NCI-H510A (cell line): ENCODE results near the gene PIGB.
"Not testable (repeated sequence)": the region's sequence is repeated elsewhere in the genome, so short reads cannot be mapped to it uniquely, and the experiment has no call there.

ENCODE experiments used
- DNase-seq: peaks from one replicate; lab custom pipeline; 2025; lab: John Stamatoyannopoulos, UW

PIGB gene

DNA sequence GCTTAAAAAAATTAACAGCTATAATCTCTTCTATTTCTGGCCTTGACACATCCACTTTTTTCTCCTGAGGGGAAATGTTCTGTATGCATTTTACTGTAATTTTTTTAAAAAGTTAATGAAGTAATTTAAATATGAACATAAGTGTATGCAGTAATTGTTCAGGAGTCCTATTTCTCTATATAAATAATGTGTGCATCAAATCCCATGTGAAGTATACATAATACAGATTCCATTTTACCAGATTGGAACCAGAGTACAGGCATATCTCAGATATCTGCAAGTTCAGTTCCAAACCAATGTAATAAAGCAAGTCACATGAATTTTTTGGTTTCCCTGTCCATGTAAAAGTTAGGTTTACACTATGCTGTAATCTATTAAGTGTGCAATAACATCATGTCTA, 62.6 kb downstream of the PIGB start:
- no peak for DNase-seq

GRCh38 chr15:55383687-55384086, 64.7 kb downstream of the PIGB start:
- DNase-seq, result no peak

DNA sequence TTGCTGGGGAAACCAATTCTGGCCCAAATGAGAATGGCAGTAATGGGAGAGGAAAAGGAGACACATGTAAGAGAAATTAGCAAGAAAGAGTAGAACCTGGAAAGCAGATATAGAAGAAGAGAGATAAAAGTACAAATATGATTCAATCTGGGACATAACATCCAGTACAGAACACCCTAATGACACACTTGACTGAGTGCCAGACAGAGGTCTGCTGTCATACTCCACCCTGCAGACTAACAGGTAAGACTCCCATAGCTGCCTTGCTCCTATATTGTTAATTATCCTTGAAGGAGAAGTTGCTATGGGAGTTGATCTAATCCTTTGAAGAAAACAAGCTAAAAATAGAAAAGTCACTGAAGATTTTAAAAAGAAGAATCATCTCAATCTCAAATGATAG, 68.0 kb downstream of the PIGB start:
- DNase-seq, result no peak

DNA sequence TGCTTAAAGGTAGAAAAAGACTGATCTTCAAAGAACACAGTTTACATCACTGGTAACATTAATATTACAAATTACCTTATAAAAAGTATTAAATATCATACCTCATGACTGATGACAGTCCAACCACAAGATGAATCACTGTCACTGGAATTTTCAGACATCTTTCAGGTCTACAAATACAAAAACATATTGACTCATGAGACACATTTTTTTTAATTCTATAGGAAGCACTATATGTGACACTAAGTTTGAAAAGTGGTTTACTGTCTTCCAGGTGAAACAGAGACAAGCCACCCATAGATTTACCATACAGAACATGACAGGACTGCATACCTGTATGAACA, 70.2 kb downstream of the PIGB start:
- no peak for DNase-seq

GRCh38 chr15:55394694-55395093, 75.7 kb downstream of the PIGB start:
- DNase-seq, result no peak

GRCh38 chr15:55398243-55398642, 79.2 kb downstream of the PIGB start:
- DNase-seq, result no peak

GRCh38 chr15:55400050-55400449, 81.0 kb downstream of the PIGB start:
- not testable (repeated sequence) for DNase-seq

GRCh38 chr15:55401786-55402246, 82.8 kb downstream of the PIGB start:
- no peak for DNase-seq

DNA sequence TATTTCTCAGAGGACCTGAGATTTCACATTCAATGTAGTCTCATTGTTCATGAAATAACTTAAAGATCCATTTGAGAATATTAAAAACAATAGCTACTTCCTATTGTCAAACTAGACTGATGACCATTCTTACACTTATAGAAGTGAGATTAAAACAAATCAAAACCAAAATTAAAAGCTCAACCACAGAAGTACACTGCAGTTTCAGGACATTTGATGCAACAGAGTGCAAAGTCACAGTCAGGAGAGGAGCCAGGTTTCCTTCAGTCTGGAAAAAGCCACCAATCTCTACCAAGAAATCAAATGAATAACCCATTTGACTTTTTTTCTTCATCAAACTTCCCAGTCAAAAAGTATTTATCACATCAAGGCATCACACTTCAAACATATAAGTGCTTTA, 83.7 kb downstream of the PIGB start:
- no peak for DNase-seq

DNA sequence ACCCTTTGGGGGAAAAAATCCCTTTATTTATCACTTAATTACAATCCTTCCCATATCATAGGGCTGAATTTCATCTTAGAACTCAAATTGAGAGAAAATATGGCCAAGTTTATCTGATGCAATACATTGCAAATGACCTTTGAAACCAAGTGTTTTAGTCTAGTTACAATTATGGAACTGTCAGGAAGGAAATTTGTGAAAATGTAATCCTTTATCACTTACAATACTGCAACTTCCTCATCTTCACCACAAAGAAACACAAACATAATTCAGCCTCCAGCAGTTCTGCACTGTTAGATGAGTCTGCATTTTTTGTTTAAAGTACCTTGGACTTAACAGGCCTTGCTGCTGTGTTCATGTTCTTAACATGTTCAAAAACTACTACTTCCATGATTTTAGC, 84.5 kb downstream of the PIGB start:
- no peak for DNase-seq
